DMS153 treated with DMSO at 0.1 percent for 48 hours (cell line): Measurements from ENCODE around the gene TMEM164.

Source experiments
- DNase-seq: peaks from one replicate; lab custom pipeline; 2025; ENCODE audit not compliant: unreplicated experiment; lab: John Stamatoyannopoulos, UW

TMEM164 gene

GRCh38 chrX:110188701-110189558, 186.0 kb downstream of the TMEM164 start:
- DNase-seq: no peak

GRCh38 chrX:110192516-110192915, 189.6 kb downstream of the TMEM164 start:
- no peak for DNase-seq

- no peak for DNase-seq
Observed at GRCh38 chrX:110194977-110195376, 192.1 kb downstream of the TMEM164 start.

GRCh38 chrX:110201799-110202198, 198.9 kb downstream of the TMEM164 start:
- DNase-seq: no peak

- no peak for DNase-seq
Observed at GRCh38 chrX:110204986-110205385, 202.1 kb downstream of the TMEM164 start.

GRCh38 chrX:110208092-110208491, 205.2 kb downstream of the TMEM164 start:
- DNase-seq: no peak

- no peak for DNase-seq
Observed at GRCh38 chrX:110210417-110211139, 207.7 kb downstream of the TMEM164 start.

- no peak for DNase-seq
Observed at GRCh38 chrX:110211340-110211739, 208.4 kb downstream of the TMEM164 start.

- no peak for DNase-seq
Observed at GRCh38 chrX:110212299-110212698, 209.4 kb downstream of the TMEM164 start.

GRCh38 chrX:110213183-110213582, 210.3 kb downstream of the TMEM164 start:
- no peak for DNase-seq

- no peak for DNase-seq
Observed at GRCh38 chrX:110214684-110215083, 211.8 kb downstream of the TMEM164 start.

GRCh38 chrX:110215411-110215810, 212.5 kb downstream of the TMEM164 start:
- DNase-seq: no peak

GRCh38 chrX:110216027-110216426, 213.1 kb downstream of the TMEM164 start:
- DNase-seq: no peak

GRCh38 chrX:110218591-110218990, 215.7 kb downstream of the TMEM164 start:
- no peak for DNase-seq

GRCh38 chrX:110219920-110220319, 217.0 kb downstream of the TMEM164 start:
- DNase-seq: no peak

- DNase-seq: no peak
Observed at GRCh38 chrX:110222497-110223257, 219.8 kb downstream of the TMEM164 start.

GRCh38 chrX:110224926-110225617, 222.2 kb downstream of the TMEM164 start:
- DNase-seq: no peak

- no peak for DNase-seq
Observed at GRCh38 chrX:110226931-110227330, 224.0 kb downstream of the TMEM164 start.
